Measurements from ENCODE around the gene PITPNB.
A peak's percentile ranks its signal among the peaks of the same experiment; 100 is the strongest.

The PITPNB gene

DNA sequence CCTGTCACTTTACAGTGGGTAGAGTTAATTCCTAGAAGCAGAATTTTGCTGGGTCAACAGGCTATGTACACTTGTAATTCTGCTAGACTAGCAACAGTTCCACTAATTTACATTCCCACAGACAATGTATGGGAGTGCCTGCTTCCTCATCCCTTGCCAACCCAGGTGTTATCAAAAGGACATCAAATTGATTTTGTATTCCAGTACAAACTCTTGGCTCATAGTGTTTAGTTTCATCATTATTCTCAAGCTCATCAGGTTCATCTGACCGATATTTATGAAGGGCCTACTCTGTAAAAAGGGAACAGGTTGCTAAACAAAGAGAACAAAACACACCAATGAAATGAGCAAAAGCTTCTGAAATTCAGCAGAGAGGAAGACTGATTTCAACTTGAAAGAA, 30.7 kb downstream of the PITPNB start:
- TF ChIP-seq, protein P1, sequence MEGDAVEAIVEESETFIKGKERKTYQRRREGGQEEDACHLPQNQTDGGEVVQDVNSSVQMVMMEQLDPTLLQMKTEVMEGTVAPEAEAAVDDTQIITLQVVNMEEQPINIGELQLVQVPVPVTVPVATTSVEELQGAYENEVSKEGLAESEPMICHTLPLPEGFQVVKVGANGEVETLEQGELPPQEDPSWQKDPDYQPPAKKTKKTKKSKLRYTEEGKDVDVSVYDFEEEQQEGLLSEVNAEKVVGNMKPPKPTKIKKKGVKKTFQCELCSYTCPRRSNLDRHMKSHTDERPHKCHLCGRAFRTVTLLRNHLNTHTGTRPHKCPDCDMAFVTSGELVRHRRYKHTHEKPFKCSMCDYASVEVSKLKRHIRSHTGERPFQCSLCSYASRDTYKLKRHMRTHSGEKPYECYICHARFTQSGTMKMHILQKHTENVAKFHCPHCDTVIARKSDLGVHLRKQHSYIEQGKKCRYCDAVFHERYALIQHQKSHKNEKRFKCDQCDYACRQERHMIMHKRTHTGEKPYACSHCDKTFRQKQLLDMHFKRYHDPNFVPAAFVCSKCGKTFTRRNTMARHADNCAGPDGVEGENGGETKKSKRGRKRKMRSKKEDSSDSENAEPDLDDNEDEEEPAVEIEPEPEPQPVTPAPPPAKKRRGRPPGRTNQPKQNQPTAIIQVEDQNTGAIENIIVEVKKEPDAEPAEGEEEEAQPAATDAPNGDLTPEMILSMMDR (IDR thresholded peaks at IDR 0.05; ENCODE audit: low read depth, low read length, missing control alignments): no peak
- no peak overlapping the region for H3K27ac ChIP-seq
- H3K36me3 ChIP-seq (replicated peaks): peaks cover 57% of the 10 kb centered on the region
- no peak overlapping the region for H3K4me3 ChIP-seq (ENCODE audit: low read depth, low read length)
- in situ Hi-C loops (cut with HindIII; ENCODE audit: low pct_ligation_motif_present, low sequenced_read_pairs): no loop called here
- no peak for DNase-seq
- no peaks in the 10 kb centered on the region for H3K27me3 ChIP-seq (replicated peaks)

DNA sequence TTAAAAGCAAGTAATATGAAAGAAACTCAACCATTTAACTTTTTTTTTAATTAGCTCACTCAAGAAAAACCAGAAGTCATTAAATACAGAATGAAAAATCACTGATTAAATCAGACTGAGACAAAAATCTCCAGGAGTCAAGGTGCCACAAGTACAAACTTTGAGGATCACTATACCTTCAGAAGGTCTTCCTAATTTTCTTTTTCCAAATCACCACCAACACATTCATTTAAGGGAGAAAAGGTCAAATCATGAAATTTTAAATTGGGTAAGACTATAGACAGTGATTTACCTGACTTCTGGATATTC, 32.3 kb downstream of the PITPNB start:
- Histone ChIP-seq H3K4me3 (ENCODE audit: low read depth, low read length) (no peak overlapping the region), H3K27ac (no peak overlapping the region), H3K27me3 (replicated peaks) (no peaks in the 10 kb centered on the region), H3K36me3 (replicated peaks) (peaks cover 46% of the 10 kb centered on the region)
- TF ChIP-seq, protein P1 (IDR thresholded peaks at IDR 0.05; ENCODE audit: low read depth, low read length, missing control alignments): no peak
- in situ Hi-C loops (cut with HindIII; ENCODE audit: low pct_ligation_motif_present, low sequenced_read_pairs): no loop called here
- no peak for DNase-seq

GRCh38 chr22:27885977-27886842, 32.8 kb downstream of the PITPNB start:
- Histone ChIP-seq H3K36me3 (replicated peaks) (peaks cover 40% of the 10 kb centered on the region), H3K27ac (peak overlapping the region; percentile 7)
- peak; percentile 48 for DNase-seq

GRCh38 chr22:27883656-27884350, 35.3 kb downstream of the PITPNB start:
- in situ Hi-C loops (cut with HindIII; ENCODE audit: low pct_ligation_motif_present, low sequenced_read_pairs): no loop called here
- Histone ChIP-seq H3K36me3 (replicated peaks) (peaks cover 21% of the 10 kb centered on the region), H3K27ac (no peak overlapping the region), H3K27me3 (replicated peaks) (no peaks in the 10 kb centered on the region), H3K4me3 (ENCODE audit: low read depth, low read length) (no peak overlapping the region)
- no peak for DNase-seq
- TF ChIP-seq, protein P1 (IDR thresholded peaks at IDR 0.05; ENCODE audit: low read depth, low read length, missing control alignments): no peak

More at GRCh38 chr22:27885977-27886842, 32.8 kb downstream of the PITPNB start:
- Histone ChIP-seq H3K4me3 (ENCODE audit: low read depth, low read length) (no peak overlapping the region), H3K27me3 (replicated peaks) (no peaks in the 10 kb centered on the region)
- TF ChIP-seq, protein P1 (IDR thresholded peaks at IDR 0.05; ENCODE audit: low read depth, low read length, missing control alignments): peak; percentile 78
- in situ Hi-C loops (cut with HindIII; ENCODE audit: low pct_ligation_motif_present, low sequenced_read_pairs): no loop called here

GRCh38 chr22:27882507-27883290, 36.4 kb downstream of the PITPNB start:
- Histone ChIP-seq H3K27ac (no peak overlapping the region), H3K36me3 (replicated peaks) (peaks cover 10% of the 10 kb centered on the region), H3K4me3 (ENCODE audit: low read depth, low read length) (no peak overlapping the region), H3K27me3 (replicated peaks) (no peaks in the 10 kb centered on the region)
- in situ Hi-C loops (cut with HindIII; ENCODE audit: low pct_ligation_motif_present, low sequenced_read_pairs): no loop called here
- no peak for DNase-seq
- TF ChIP-seq, protein P1 (IDR thresholded peaks at IDR 0.05; ENCODE audit: low read depth, low read length, missing control alignments): no peak

Data from brain microvascular endothelial cell (primary cell).